Measurements from ENCODE around the gene ARID1B.

Gene ARID1B

DNA sequence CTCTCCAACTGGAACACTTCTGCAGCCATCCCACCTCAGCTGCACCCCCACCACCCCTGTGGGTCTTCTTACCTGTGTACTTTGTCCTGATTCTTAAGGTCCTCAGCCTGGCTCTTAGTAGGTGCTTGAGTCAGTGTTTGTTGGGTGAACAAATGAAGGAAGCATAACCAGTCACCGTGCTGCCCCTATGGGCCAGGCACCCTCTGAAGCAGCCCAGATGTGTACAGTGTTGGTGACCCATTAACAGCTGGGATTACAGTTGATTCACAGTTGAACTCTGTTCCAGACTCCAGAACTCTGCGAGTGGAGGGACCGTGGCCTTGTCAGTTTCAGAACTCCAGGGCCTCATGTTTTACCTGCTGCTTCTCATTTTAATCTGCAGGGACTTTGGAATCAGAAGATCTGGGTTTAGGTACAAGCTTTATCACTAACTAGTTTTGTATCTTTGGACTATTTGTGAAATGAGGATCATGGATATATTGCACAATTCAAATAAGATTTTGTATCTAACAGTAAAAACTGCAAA is 342.4 kb downstream of the ARID1B start:
- TF ChIP-seq, protein P1, sequence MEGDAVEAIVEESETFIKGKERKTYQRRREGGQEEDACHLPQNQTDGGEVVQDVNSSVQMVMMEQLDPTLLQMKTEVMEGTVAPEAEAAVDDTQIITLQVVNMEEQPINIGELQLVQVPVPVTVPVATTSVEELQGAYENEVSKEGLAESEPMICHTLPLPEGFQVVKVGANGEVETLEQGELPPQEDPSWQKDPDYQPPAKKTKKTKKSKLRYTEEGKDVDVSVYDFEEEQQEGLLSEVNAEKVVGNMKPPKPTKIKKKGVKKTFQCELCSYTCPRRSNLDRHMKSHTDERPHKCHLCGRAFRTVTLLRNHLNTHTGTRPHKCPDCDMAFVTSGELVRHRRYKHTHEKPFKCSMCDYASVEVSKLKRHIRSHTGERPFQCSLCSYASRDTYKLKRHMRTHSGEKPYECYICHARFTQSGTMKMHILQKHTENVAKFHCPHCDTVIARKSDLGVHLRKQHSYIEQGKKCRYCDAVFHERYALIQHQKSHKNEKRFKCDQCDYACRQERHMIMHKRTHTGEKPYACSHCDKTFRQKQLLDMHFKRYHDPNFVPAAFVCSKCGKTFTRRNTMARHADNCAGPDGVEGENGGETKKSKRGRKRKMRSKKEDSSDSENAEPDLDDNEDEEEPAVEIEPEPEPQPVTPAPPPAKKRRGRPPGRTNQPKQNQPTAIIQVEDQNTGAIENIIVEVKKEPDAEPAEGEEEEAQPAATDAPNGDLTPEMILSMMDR (IDR thresholded peaks at IDR 0.05; ENCODE audit: insufficient read depth, low read depth, low read length, missing control alignments), result no peak
- no peak for DNase-seq (ENCODE audit: low read depth)

DNA sequence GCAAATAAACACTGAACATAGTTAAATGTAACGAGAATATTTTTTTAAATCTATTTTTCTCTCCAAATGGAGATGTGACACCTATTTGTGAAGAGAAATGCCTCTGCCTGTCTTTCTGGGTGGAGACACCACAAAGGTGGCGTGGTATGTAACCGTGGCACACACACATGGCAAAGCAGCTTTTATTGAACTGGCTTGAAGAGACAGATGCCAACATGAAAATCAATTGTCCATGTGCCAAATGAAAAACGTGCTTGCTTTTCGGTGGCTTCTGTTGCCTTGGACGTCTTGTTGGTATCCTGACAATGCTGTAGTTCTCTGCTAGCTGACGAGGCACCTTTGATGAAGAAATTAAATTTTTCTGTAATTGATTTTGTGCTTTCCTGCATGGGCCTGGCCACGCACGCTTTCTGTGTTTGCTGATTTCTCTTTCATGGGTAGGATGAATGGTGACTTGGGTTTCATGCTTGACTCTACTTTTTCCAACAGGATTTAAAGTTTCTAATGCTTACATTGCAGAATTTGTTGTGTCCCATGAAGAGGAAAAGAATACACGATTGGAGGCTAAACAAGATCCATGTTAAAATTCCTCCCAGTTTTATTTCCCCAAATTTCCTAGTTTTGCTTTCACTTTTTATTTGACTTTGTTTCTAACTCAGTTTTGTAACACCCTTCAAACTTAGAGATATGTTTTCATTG is 343.5 kb downstream of the ARID1B start:
- H3K4me3 ChIP-seq (ENCODE audit: low read depth, low read length), result no peak overlapping the region
- DNase-seq (ENCODE audit: low read depth), result no peak
- TF ChIP-seq, protein P1 (IDR thresholded peaks at IDR 0.05; ENCODE audit: insufficient read depth, low read depth, low read length, missing control alignments), result no peak

More for the DNA sequence above, 342.4 kb downstream of the ARID1B start:
- no peak overlapping the region for H3K4me3 ChIP-seq (ENCODE audit: low read depth, low read length)

DNA sequence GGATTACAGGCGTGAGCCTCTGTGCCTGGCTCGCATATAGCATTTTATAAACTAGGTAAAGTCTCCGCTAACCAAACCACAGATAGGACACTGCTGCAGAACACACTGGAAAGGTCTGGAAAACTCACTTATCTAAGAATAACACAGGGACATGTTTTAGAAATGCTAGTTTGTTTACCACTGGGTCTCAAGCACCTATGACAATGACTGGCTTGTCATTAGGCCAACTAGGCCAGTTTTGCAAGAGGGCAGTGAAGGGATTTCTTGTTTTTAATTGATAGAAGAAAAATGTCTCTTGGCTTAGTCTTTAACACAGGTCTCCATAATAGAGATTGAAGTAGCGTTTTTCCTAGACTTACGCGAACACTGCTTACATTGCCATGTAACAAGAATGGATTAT is 344.7 kb downstream of the ARID1B start:
- no peak overlapping the region for H3K4me3 ChIP-seq (ENCODE audit: low read depth, low read length)
- TF ChIP-seq, protein P1 (IDR thresholded peaks at IDR 0.05; ENCODE audit: insufficient read depth, low read depth, low read length, missing control alignments), result no peak
- DNase-seq (ENCODE audit: low read depth), result no peak

DNA sequence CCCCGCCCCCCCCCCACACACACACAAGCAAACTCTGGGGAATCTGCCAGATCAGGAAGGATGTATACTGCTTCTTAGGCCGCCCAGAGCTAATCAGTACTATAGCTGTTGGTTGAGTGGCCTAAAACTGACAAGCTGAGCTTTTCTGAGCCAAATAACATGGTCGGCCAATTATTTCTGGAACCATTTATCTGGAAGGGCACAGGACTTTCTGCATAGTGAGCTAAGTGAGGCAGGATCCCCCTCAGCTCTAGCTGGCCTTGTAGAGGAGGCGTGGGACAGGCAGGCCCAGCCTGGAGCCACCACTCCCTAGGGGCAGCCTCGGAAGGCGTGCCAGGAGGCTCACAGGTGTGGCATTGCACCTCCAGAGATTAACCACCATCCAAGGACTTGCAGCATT is 346.1 kb downstream of the ARID1B start:
- TF ChIP-seq, protein P1 (IDR thresholded peaks at IDR 0.05; ENCODE audit: insufficient read depth, low read depth, low read length, missing control alignments), result no peak
- no peak for DNase-seq (ENCODE audit: low read depth)
- H3K4me3 ChIP-seq (ENCODE audit: low read depth, low read length), result no peak overlapping the region

DNA sequence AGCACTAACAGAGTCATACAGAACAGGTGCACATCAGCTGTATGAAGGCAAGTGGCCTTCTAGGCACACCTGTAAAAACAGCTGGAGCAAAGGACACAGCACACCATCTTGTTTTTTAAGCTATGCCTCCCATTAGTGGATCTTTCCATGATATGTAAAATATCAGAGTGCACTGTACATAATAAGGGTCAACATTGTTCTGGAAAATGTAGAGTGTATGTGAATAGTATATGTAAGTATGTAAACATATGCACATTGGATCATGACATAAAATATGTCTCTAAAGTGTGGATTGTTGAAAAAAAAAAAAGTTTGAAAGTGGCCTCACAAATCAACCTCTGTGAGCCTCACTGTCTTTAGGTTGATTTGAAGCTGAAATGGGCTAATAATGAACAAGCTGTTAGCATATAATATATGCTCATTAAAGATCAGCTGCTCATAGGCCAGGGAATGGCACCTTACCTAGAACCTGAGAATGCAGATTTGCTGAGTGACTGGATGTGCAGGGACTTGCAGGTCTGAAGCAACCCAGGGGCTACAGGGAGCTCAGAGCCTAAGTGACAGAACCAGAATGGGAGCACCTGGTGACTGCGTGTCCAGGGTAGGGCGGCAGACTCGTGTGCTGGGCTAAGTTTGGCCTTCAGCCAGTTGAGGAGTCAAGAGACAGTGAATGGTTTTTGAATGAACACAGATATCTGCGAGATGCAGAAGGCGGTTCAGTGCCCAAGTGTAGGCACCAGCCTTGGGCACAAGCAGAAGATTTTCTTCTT is 347.5 kb downstream of the ARID1B start:
- TF ChIP-seq, protein P1 (IDR thresholded peaks at IDR 0.05; ENCODE audit: insufficient read depth, low read depth, low read length, missing control alignments), result no peak
- no peak for DNase-seq (ENCODE audit: low read depth)
- H3K4me3 ChIP-seq (ENCODE audit: low read depth, low read length), result no peak overlapping the region

DNA sequence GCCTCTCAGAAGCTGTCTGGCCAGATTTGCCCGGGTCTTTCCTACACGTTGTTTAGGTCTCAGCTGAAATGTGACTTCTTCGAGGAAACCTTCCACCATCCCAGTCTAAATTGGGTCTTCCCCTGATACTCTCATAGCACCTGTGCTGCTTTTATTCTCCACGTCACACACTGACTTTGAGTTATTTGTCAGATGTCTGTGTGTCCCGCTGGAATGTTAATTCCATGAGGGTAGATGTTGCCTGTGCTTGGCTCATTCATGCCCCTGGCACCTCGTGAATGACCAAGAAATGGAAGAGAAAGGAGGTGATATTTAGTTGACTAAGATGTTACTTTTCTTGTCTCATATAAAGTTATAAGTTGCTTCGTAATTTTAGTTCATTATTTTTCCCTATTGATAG is 348.4 kb downstream of the ARID1B start:
- DNase-seq (ENCODE audit: low read depth), result no peak
- TF ChIP-seq, protein P1 (IDR thresholded peaks at IDR 0.05; ENCODE audit: insufficient read depth, low read depth, low read length, missing control alignments), result no peak
- no peak overlapping the region for H3K4me3 ChIP-seq (ENCODE audit: low read depth, low read length)
